ENCODE measurements around the gene GLI1. TPM values are rescaled to one million over a fixed set of nuclear protein-coding genes. Genes with fewer than 3 reads are reported as not detected.

GLI1 gene
- total and polyA plus RNA-seq, 2 of the 13 experiments (the other 11 are each of a cell fraction or from before 2014, with no cell fraction given) = 0.09 to 0.20 TPM

DNA sequence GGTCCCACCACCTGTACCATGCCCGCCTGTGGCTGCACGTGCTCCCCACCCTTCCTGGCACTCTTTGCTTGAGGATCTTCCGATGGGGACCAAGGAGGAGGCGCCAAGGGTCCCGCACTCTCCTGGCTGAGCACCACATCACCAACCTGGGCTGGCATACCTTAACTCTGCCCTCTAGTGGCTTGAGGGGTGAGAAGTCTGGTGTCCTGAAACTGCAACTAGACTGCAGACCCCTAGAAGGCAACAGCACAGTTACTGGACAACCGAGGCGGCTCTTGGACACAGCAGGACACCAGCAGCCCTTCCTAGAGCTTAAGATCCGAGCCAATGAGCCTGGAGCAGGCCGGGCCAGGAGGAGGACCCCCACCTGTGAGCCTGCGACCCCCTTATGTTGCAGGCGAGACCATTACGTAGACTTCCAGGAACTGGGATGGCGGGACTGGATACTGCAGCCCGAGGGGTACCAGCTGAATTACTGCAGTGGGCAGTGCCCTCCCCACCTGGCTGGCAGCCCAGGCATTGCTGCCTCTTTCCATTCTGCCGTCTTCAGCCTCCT, 3.4 kb upstream of the GLI1 start (continued):
- TF ChIP-seq, protein P1, sequence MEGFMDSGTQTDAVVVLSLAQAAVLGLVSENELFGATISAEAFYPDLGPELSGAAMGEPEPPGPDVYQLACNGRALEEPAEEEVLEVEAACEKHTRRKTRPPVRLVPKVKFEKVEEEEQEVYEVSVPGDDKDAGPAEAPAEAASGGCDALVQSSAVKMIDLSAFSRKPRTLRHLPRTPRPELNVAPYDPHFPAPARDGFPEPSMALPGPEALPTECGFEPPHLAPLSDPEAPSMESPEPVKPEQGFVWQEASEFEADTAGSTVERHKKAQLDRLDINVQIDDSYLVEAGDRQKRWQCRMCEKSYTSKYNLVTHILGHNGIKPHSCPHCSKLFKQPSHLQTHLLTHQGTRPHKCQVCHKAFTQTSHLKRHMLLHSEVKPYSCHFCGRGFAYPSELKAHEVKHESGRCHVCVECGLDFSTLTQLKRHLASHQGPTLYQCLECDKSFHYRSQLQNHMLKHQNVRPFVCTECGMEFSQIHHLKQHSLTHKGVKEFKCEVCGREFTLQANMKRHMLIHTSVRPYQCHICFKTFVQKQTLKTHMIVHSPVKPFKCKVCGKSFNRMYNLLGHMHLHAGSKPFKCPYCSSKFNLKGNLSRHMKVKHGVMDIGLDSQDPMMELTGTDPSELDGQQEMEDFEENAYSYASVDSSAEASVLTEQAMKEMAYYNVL (CRISPR knock-in tag; IDR thresholded peaks at IDR 0.05; ENCODE audit: borderline replicate concordance) = 0 out of 2 replicates have a peak, but pooled peaks have one; percentile 42
- TF ChIP-seq HOXA3 (CRISPR knock-in tag; IDR thresholded peaks at IDR 0.05) (peak; percentile 41; the same call in 1 of the 2 replicates), ZMYM4 (CRISPR knock-in tag; IDR thresholded peaks at IDR 0.05) (peak; percentile 35; the same call in 1 of the 2 replicates), MED1 (CRISPR knock-in tag; IDR thresholded peaks at IDR 0.05) (peak; percentile 66), PHF5A (CRISPR knock-in tag; IDR thresholded peaks at IDR 0.05; ENCODE audit: low read depth, unreplicated experiment) (peak; percentile 55), ZNF766 (CRISPR knock-in tag; IDR thresholded peaks at IDR 0.05; ENCODE audit: borderline replicate concordance) (no peak), TEAD2 (CRISPR knock-in tag; IDR thresholded peaks at IDR 0.05) (no peak), ZNF333 (CRISPR knock-in tag; IDR thresholded peaks at IDR 0.05; ENCODE audit: borderline replicate concordance) (no peak), SAP130 (CRISPR knock-in tag; IDR thresholded peaks at IDR 0.05; ENCODE audit: low read depth) (peak; percentile 80), ZNF747 (CRISPR knock-in tag; IDR thresholded peaks at IDR 0.05; ENCODE audit: borderline replicate concordance) (no peak), STAG1 (CRISPR knock-in tag; IDR thresholded peaks at IDR 0.05) (peak; percentile 66), UBTF (CRISPR knock-in tag; IDR thresholded peaks at IDR 0.05) (peak; percentile 37; the same call in 1 of the 2 replicates), TFAP4 (IDR thresholded peaks at IDR 0.05; ENCODE audit: borderline replicate concordance, low read depth) (no peak), YEATS4 (CRISPR knock-in tag; IDR thresholded peaks at IDR 0.05; ENCODE audit: borderline replicate concordance) (peak; percentile 24; the same call in 1 of the 2 replicates), CEBPG (CRISPR knock-in tag; IDR thresholded peaks at IDR 0.05) (0 out of 2 replicates have a peak, but pooled peaks have one; percentile 9)
- TF ChIP-seq, protein P2, sequence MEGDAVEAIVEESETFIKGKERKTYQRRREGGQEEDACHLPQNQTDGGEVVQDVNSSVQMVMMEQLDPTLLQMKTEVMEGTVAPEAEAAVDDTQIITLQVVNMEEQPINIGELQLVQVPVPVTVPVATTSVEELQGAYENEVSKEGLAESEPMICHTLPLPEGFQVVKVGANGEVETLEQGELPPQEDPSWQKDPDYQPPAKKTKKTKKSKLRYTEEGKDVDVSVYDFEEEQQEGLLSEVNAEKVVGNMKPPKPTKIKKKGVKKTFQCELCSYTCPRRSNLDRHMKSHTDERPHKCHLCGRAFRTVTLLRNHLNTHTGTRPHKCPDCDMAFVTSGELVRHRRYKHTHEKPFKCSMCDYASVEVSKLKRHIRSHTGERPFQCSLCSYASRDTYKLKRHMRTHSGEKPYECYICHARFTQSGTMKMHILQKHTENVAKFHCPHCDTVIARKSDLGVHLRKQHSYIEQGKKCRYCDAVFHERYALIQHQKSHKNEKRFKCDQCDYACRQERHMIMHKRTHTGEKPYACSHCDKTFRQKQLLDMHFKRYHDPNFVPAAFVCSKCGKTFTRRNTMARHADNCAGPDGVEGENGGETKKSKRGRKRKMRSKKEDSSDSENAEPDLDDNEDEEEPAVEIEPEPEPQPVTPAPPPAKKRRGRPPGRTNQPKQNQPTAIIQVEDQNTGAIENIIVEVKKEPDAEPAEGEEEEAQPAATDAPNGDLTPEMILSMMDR (CRISPR knock-in tag; IDR thresholded peaks at IDR 0.05) = peak; percentile 92
- TF ChIP-seq, protein P3, sequence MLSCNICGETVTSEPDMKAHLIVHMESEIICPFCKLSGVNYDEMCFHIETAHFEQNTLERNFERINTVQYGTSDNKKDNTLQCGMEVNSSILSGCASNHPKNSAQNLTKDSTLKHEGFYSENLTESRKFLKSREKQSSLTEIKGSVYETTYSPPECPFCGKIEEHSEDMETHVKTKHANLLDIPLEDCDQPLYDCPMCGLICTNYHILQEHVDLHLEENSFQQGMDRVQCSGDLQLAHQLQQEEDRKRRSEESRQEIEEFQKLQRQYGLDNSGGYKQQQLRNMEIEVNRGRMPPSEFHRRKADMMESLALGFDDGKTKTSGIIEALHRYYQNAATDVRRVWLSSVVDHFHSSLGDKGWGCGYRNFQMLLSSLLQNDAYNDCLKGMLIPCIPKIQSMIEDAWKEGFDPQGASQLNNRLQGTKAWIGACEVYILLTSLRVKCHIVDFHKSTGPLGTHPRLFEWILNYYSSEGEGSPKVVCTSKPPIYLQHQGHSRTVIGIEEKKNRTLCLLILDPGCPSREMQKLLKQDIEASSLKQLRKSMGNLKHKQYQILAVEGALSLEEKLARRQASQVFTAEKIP (CRISPR knock-in tag; IDR thresholded peaks at IDR 0.05; ENCODE audit: borderline replicate concordance) = no peak
- TF ChIP-seq, protein P4, sequence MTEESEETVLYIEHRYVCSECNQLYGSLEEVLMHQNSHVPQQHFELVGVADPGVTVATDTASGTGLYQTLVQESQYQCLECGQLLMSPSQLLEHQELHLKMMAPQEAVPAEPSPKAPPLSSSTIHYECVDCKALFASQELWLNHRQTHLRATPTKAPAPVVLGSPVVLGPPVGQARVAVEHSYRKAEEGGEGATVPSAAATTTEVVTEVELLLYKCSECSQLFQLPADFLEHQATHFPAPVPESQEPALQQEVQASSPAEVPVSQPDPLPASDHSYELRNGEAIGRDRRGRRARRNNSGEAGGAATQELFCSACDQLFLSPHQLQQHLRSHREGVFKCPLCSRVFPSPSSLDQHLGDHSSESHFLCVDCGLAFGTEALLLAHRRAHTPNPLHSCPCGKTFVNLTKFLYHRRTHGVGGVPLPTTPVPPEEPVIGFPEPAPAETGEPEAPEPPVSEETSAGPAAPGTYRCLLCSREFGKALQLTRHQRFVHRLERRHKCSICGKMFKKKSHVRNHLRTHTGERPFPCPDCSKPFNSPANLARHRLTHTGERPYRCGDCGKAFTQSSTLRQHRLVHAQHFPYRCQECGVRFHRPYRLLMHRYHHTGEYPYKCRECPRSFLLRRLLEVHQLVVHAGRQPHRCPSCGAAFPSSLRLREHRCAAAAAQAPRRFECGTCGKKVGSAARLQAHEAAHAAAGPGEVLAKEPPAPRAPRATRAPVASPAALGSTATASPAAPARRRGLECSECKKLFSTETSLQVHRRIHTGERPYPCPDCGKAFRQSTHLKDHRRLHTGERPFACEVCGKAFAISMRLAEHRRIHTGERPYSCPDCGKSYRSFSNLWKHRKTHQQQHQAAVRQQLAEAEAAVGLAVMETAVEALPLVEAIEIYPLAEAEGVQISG (CRISPR knock-in tag; IDR thresholded peaks at IDR 0.05) = peak; percentile 76

All from HepG2 (cell line).